Endodermal cell (in vitro differentiated cells): Measurements from ENCODE around the gene PLEKHO2. TPM values are rescaled to one million over a fixed set of nuclear protein-coding genes. Genes with fewer than 3 reads are reported as not detected.

Experiments
- DNase-seq: peaks from one replicate; pipeline ENCODE4 v3.0.0-alpha.2; 2017
- H3K27ac ChIP-seq: 2 replicates; pipeline ENCODE4 v1.5.1; 2013; ENCODE audit warnings: mild to moderate bottlenecking, low read depth, low read length, moderate library complexity
- H3K27me3 ChIP-seq: 2 replicates; pipeline ENCODE4 v1.6.1; 2013; ENCODE audit warnings: mild to moderate bottlenecking, low read length, moderate library complexity; ENCODE audit not compliant: insufficient read depth, control insufficient read depth, poor library complexity, severe bottlenecking
- H3K36me3 ChIP-seq: 2 replicates; pipeline ENCODE4 v1.7.0; 2013; ENCODE audit warnings: mild to moderate bottlenecking, low read length, moderate library complexity; ENCODE audit not compliant: control insufficient read depth, insufficient read depth
- H3K4me1 ChIP-seq: one replicate; pipeline ENCODE4 v1.7.0; 2013; ENCODE audit warnings: low read length; ENCODE audit not compliant: control insufficient read depth, insufficient read depth
- H3K4me3 ChIP-seq: 2 replicates; pipeline ENCODE4 v1.5.1; 2013; ENCODE audit warnings: mild to moderate bottlenecking, low read length, moderate library complexity
- H3K9ac ChIP-seq: 2 replicates; pipeline ENCODE4 v1.6.1; 2013; ENCODE audit warnings: mild to moderate bottlenecking, low read length, moderate library complexity; ENCODE audit not compliant: poor library complexity, severe bottlenecking; ENCODE audit errors: extremely low read depth
- H3K9me3 ChIP-seq: 2 replicates; pipeline ENCODE4 v1.6.1; 2013; ENCODE audit warnings: mild to moderate bottlenecking, low read length, moderate library complexity; ENCODE audit not compliant: control insufficient read depth
- H3K27ac Mint-ChIP-seq: 2 replicates; pipeline ENCODE4 v1.8.0; 2020; ENCODE audit warnings: mixed read lengths
- H3K27me3 Mint-ChIP-seq: 2 replicates; pipeline ENCODE4 v1.8.0; 2021; ENCODE audit warnings: mild to moderate bottlenecking, mixed read lengths; ENCODE audit not compliant: insufficient read depth
- H3K36me3 Mint-ChIP-seq: 2 replicates; pipeline ENCODE4 v1.8.0; 2020; ENCODE audit warnings: low read depth, mixed read lengths
- H3K4me1 Mint-ChIP-seq: 2 replicates; pipeline ENCODE4 v1.8.0; 2020; ENCODE audit warnings: mixed read lengths
- H3K4me3 Mint-ChIP-seq: 2 replicates; pipeline ENCODE4 v1.8.0; 2020; ENCODE audit warnings: mild to moderate bottlenecking, moderate library complexity, mixed read lengths
- H3K9me3 Mint-ChIP-seq: 2 replicates; pipeline ENCODE4 v1.8.0; 2020; ENCODE audit warnings: mild to moderate bottlenecking, mixed read lengths
- WGBS, 2 experiments: methylation state at CpG; one replicate each; pipeline versions ENCODE4 v1.1.5 to v1.1.7; 2013; ENCODE audit warnings: missing lambda C conversion rate in 2 of 2, mixed read lengths in 1 of 2; ENCODE audit not compliant: insufficient coverage in 1 of 2, insufficient read length in 1 of 2; 5-methylcytosine and 5-hydroxymethylcytosine counted together
- total RNA-seq, 2 donors: library from RNA; stranded (reverse); fragmentation: NEBNext Ultra II Directional in 1 of 2; extraction: Animal tissue kit (Norgen Biotek cat#: 25700) in 1 of 2; gene quantifications; 2 replicates in 1 of 2; 3 replicates in 1 of 2; pipeline ENCODE4 v1.2.1, GENCODE V29; 2021
- TF ChIP-seq, protein P1 (sequence below): fragments of 200-600 bp; sonication (generic); conservative IDR thresholded peaks from 2 replicates; pipeline ENCODE4 v1.5.0; 2021; ENCODE audit warnings: antibody characterized with exemption, mild to moderate bottlenecking

The PLEKHO2 gene
- total RNA-seq, 2 donors from 2014 or later = 10.2 to 12.9 TPM

- Histone ChIP-seq H3K9me3 (peaks cover 18% of the 10 kb centered on the region), H3K27me3 (no peaks in the 10 kb centered on the region)
- 91 to 100% methylated on average over 3 to 5 of the region's 5 CpGs for WGBS, 2 experiments
Observed at GRCh38 chr15:64901141-64901540, 59.4 kb downstream of the PLEKHO2 start.

DNA sequence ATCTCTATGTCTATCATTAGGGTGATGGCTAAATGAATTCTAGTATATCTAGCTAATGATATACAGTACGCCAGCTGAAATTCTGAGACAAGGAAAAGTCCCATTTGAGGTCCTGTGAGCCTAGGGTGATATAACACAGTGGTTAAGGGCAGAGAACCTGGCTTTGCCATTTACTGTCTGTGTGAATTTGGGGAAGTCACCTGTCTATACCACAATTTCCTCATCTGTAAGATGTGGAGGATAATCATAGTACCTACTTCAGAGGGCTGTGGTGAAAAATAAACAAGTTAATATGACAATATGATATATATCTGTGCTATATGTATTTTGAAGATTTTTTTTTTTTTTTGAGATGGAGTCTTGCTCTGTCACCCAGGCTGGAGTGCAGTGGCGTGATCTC lies 60.2 kb downstream of the PLEKHO2 start:
- DNase-seq = no peak
- Mint-ChIP-seq H3K9me3 (peaks cover 29% of the 10 kb centered on the region), H3K4me3 (no peak overlapping the region), H3K36me3 (peaks cover 8% of the 10 kb centered on the region), H3K4me1 (peaks cover 16% of the 10 kb centered on the region), H3K27ac (no peak overlapping the region), H3K27me3 (peaks cover 2% of the 10 kb centered on the region)
- no peak overlapping the region for H3K4me3 ChIP-seq
- H3K9me3 ChIP-seq = peaks cover 26% of the 10 kb centered on the region
- no peak overlapping the region for H3K9ac ChIP-seq
- WGBS, 2 experiments = 94 to 100% methylated on average over 1 to 2 of the region's 2 CpGs
- TF ChIP-seq, protein P1, sequence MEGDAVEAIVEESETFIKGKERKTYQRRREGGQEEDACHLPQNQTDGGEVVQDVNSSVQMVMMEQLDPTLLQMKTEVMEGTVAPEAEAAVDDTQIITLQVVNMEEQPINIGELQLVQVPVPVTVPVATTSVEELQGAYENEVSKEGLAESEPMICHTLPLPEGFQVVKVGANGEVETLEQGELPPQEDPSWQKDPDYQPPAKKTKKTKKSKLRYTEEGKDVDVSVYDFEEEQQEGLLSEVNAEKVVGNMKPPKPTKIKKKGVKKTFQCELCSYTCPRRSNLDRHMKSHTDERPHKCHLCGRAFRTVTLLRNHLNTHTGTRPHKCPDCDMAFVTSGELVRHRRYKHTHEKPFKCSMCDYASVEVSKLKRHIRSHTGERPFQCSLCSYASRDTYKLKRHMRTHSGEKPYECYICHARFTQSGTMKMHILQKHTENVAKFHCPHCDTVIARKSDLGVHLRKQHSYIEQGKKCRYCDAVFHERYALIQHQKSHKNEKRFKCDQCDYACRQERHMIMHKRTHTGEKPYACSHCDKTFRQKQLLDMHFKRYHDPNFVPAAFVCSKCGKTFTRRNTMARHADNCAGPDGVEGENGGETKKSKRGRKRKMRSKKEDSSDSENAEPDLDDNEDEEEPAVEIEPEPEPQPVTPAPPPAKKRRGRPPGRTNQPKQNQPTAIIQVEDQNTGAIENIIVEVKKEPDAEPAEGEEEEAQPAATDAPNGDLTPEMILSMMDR = no peak
- H3K27ac ChIP-seq = no peak overlapping the region
- no peaks in the 10 kb centered on the region for H3K4me1 ChIP-seq
- H3K27me3 ChIP-seq = no peaks in the 10 kb centered on the region
- no peaks in the 10 kb centered on the region for H3K36me3 ChIP-seq

More at GRCh38 chr15:64901141-64901540, 59.4 kb downstream of the PLEKHO2 start:
- H3K27me3 Mint-ChIP-seq = peaks cover under 1% of the 10 kb centered on the region
- H3K36me3 Mint-ChIP-seq = peaks cover 8% of the 10 kb centered on the region
- peaks cover 18% of the 10 kb centered on the region for H3K4me1 Mint-ChIP-seq
- H3K27ac Mint-ChIP-seq = no peak overlapping the region
- H3K4me3 Mint-ChIP-seq = no peak overlapping the region
- Histone ChIP-seq H3K4me1 (no peaks in the 10 kb centered on the region), H3K27ac (no peak overlapping the region), H3K9ac (no peak overlapping the region), H3K36me3 (no peaks in the 10 kb centered on the region), H3K4me3 (no peak overlapping the region)
- peak; percentile 29 for DNase-seq
- H3K9me3 Mint-ChIP-seq = peaks cover 22% of the 10 kb centered on the region
- TF ChIP-seq, protein P1 = no peak

DNA sequence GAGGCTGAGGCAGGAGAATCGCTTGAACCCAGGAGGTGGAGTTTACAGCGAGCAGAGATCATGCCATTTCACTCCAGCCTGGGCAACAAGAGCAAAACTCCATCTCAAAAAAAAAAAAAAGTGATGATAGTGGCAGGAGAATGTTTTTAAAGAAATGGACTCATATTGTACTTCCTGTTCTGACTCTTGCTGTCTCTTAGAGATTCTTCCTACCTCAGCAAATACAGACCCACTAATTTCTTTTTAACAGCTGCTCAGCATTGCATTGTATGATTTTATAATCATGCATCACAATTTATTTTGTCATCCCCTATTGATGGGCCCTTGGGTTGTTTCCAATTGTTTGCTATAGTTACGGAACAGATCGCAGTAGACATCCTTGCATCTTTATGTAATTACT lies 61.1 kb downstream of the PLEKHO2 start:
- Mint-ChIP-seq H3K27me3 (peaks cover 6% of the 10 kb centered on the region), H3K9me3 (peaks cover 33% of the 10 kb centered on the region), H3K36me3 (peaks cover 8% of the 10 kb centered on the region), H3K4me1 (peaks cover 15% of the 10 kb centered on the region), H3K4me3 (no peak overlapping the region), H3K27ac (no peak overlapping the region)
- WGBS, 2 experiments = 92 to 100% methylated on average over 2 to 4 of the region's 4 CpGs
- no peaks in the 10 kb centered on the region for H3K27me3 ChIP-seq
- peaks cover 29% of the 10 kb centered on the region for H3K9me3 ChIP-seq
- no peak overlapping the region for H3K9ac ChIP-seq
- no peak for DNase-seq
- H3K4me1 ChIP-seq = no peaks in the 10 kb centered on the region
- H3K27ac ChIP-seq = no peak overlapping the region
- no peak overlapping the region for H3K4me3 ChIP-seq
- TF ChIP-seq, protein P1 = no peak
- H3K36me3 ChIP-seq = no peaks in the 10 kb centered on the region
